UCSD-AML1 (cell line): ENCODE data around the gene FRY.

Experiments used
- DNase-seq: peaks from one replicate; lab custom pipeline; 2025; ENCODE audit not compliant: unreplicated experiment; lab: John Stamatoyannopoulos, UW

The FRY gene

GRCh38 chr13:32125751-32126150 is 94.2 kb downstream of the FRY start:
- DNase-seq: no peak

DNA sequence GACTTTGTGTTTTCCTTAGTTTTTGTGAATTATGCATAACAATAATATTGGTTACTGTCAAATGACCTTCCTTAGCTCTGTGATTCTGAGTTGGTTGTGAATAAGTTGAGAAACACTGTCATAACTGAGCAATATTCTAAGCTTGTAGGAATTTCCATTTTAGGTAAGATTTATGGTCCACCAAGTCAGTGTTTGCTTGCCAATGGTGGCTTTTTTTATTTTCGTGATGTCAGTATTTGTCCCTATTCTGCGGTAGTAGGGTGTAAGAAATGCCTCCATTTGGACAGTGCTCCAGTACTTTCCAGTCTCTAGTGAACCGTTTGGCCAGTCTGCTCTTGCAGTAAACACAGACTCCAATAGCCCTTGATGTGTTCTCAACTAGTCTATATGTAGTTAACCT is 94.7 kb downstream of the FRY start:
- no peak for DNase-seq

DNA sequence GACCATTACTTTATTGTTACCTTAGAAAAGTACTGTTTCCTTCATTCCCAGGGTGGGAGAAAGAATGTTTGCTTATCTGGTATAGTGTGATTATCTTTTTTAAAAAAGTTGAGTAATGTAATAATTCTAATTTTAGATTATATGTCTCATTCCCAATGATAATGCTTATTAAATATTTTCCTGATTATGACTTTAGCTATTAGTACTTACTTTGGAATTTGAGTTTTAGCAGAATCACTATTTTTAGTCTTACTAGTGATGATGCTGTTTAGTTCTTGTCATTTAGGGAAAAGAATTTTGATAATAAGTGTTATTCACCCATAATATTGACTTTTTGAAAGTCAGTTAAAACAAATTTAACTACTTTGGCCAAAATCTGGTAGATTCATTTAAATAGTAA is 95.2 kb downstream of the FRY start:
- DNase-seq: no peak

DNA sequence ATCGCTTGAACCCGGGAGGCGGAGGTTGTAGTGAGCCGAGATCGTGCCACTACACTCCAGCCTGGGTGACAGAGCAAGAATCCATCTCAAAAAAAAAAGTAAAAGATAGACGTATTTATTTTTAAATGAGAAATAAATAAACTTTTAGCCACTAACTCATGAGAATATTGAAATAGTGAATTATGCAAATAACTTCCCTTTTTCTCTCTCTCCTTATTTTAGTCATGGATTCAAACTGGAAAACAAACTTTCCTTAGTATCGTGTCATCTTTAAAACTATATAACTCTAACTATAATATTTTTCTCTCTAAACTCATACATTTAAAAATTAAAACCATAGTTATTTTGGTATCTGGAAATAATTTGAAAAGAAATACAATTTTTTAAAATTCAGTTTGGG is 96.1 kb downstream of the FRY start:
- no peak for DNase-seq

- DNase-seq: no peak
Measured at GRCh38 chr13:32134241-32135055, 102.9 kb downstream of the FRY start.

- DNase-seq: no peak
Measured at GRCh38 chr13:32135056-32135390, 103.4 kb downstream of the FRY start.

GRCh38 chr13:32135655-32136054 is 104.1 kb downstream of the FRY start:
- no peak for DNase-seq

GRCh38 chr13:32136061-32136460 is 104.5 kb downstream of the FRY start:
- DNase-seq: no peak

- DNase-seq: no peak
Measured at GRCh38 chr13:32136716-32137115, 105.1 kb downstream of the FRY start.

- DNase-seq: no peak
Measured at GRCh38 chr13:32139251-32139650, 107.7 kb downstream of the FRY start.

- DNase-seq: no peak
Measured at GRCh38 chr13:32140109-32140508, 108.5 kb downstream of the FRY start.

DNA sequence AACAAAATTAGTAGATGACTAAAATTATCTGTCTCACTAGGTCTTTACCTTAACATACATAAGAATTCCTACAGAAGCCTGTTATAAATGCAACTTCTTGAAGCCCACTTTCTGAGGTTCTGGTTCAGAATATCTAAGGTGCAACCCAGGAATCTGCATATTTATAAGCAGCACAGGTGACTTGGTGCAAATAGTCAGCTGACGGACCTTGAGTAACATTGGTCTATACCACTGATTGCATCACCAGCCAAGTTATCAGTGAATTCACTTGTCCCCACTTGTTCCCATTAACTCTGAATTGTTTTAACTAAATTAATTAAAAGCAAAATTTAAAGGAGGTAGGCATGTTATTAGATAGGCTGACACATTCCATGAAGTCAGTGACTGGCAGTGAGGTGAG is 109.9 kb downstream of the FRY start:
- no peak for DNase-seq

DNA sequence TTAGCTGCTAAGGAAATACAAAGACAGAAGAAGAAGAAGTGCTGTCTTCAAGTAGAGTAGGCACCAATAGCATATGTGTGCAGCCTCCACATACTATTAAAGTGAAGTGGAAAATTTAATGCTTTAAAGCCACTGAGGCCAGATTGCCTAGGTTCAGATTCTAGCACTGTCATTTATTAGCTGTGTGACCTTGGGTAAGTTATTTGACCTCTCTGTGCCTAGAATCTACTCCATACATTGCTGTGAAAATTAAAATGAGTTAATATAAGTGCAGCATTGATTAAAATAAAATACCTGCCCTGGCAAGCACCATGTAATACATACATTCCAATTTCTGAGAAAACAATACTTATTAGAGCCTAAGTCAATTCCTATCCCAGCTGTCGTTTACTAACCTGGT is 110.5 kb downstream of the FRY start:
- no peak for DNase-seq

- no peak for DNase-seq
Measured at GRCh38 chr13:32142956-32143375, 111.4 kb downstream of the FRY start.

DNA sequence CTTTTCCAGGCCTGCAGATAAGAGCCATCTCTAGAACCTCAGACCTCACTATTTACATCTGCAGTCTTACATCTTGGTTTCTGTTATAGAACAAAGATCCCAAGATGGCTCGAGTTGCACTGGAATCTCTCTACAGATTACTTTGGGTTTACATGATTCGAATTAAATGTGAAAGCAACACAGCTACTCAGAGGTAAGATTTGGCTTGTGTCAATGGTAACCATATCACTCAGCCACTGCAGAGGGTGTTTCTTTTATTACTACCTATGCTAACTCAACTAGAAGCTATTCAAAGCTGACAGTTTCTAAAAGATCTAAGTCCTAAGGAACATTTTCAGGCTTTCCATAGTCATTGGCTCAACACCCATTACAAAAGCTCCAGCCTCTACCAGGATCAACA is 115.6 kb downstream of the FRY start:
- no peak for DNase-seq

DNA sequence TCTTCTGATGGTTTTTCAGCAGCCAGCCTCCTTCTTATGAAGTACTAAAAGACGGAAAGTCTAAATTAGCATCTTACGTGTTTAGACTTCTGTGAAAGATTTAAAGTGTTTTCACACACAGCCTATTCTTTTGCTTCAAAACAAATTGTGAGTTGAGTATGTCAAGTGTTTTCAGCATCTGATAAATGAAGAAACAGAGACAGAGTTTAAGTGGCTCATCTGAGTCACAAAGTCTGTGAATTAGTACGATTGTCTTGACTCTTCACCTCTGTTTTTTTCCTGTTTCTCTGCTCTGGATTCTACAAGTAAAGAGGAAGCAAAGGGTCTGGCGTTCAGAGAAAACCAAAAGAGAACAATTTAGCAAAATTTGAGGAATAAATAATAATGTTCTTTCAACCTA is 116.4 kb downstream of the FRY start:
- no peak for DNase-seq

DNA sequence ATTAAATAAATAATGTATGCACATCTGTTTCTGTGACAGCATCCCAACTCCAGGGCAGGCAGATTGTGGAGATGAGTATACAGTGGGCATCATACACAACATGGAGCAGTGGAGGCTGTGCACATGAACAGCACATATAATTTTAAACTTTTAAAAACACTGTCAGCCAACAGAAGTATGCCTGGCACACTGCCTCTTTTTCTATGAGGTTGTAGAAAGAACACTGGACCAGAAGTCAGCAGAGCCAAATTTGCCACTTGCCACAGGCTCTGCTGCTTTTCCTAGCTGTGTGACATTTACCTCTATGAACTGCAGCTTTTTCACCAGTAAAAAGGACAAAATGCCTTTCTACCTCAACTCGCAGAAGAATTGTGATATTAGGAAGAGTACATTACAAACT is 118.7 kb downstream of the FRY start:
- no peak for DNase-seq

GRCh38 chr13:32150794-32151193 is 119.2 kb downstream of the FRY start:
- no peak for DNase-seq

DNA sequence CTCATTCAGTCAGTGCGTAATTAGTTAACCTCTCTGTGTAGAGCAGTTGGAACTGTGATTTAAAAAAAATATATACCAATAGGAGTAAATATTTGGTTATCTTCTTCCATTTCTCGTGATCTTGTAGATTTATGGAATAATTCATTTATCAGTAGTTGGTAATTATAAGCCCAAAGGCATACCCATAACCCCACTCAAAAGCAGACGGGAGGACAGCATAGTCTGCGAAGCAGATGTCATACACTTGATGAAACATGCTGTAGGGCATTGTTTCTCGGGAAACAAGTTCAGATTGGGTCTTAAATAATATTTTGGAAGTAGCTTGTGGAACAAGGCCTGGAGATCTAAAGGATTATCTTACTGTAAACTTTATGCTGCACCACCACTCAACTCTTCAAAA is 119.7 kb downstream of the FRY start:
- DNase-seq: no peak

DNA sequence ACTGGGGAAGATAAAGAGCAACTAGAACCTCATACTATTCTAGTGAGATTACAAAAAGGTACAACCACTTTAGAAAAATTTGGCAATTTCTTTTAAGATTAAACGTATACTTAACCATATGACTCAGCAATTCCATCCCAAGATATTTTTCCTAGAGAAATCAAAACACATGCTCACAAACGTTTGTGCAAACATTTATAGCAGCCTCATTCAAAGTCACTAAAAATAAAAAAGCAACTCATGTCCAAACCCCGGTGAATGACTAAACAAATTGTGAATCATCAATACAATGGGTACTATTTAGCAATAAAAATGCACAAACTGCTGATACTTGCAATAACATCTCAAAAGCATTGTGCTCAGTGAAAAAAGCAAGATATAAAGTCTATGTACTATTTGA is 121.5 kb downstream of the FRY start:
- DNase-seq: no peak

DNA sequence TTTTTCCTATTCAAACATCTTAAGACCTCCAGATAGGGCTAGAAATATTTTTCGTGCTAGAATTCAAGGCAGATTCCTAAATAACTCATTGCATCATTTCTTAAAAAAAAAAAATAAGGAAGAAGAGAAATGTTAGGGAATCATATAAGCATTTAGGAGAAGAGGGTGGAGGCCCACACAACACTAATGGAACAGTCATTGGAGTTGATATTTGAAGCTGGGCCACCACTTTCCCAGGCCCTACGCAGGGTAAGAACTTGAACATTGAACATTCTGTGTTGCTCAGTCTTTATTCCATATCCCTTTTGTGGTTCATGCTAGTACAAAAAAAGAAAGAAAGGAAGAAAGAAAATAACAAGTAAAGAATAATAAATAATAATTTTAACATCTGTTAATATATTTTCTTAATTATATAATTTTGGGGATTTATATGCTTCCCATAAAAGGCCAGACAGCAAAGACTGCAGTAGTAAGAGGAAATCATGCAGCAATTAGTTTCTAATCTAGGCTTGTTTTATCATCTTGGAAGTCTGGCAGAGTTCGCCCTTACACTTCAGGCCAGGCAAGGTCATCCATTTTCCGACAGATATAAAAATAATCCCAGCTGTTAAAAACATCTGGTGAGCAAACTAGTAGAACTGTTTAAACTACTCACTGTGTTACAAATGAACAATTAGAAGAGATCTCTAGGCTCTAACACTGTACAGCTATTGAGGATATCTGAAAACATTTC is 127.7 kb downstream of the FRY start:
- no peak for DNase-seq

GRCh38 chr13:32162395-32163005 is 130.9 kb downstream of the FRY start:
- DNase-seq: no peak
